Cardiac muscle cell (in vitro differentiated cells and primary cell): ENCODE results near the gene ANKRD42. TPM values are rescaled to one million over a fixed set of nuclear protein-coding genes. Genes with fewer than 3 reads are reported as not detected.

ENCODE experiments used
- DNase-seq, 2 donors: peaks; one replicate each; pipeline versions ENCODE4 v3.0.0 to v3.0.0-alpha.2; 2010 to 2017; ENCODE audit warnings: low read depth in 1 of 2, low spot score in 1 of 2
- H3K27ac ChIP-seq: fragments of 200-600 bp; sonication (generic); 2 replicates; pipeline ENCODE4 v1.5.1; 2016
- H3K27me3 ChIP-seq: fragments of 200-600 bp; sonication (generic); 2 replicates; pipeline ENCODE4 v1.6.0; 2016; ENCODE audit warnings: control low read depth
- H3K36me3 ChIP-seq: fragments of 200-600 bp; sonication (generic); 2 replicates; pipeline ENCODE4 v1.5.1; 2016; ENCODE audit warnings: control low read depth
- H3K4me1 ChIP-seq: fragments of 200-600 bp; sonication (generic); 2 replicates; pipeline ENCODE4 v1.8.1; 2017; ENCODE audit warnings: low read depth, mild to moderate bottlenecking, mixed run types
- H3K4me3 ChIP-seq: fragments of 200-600 bp; sonication (generic); 2 replicates; pipeline ENCODE4 v1.5.1; 2016; ENCODE audit warnings: mild to moderate bottlenecking
- H3K9me3 ChIP-seq: fragments of 200-600 bp; sonication (generic); 2 replicates; pipeline ENCODE4 v1.5.1; 2017; ENCODE audit warnings: low read depth, mild to moderate bottlenecking, control low read depth
- CTCF ChIP-seq: IDR thresholded peaks from 2 replicates; pipeline ENCODE4 v1.5.1; 2012; ENCODE audit warnings: low read depth, mild to moderate bottlenecking, low read length
- polyA plus RNA-seq: library from polyadenylated mRNA; unstranded; fragments of >200 nt; fragmentation: Nextera tagmentation; extraction: Ambion mirVana; gene quantifications from 2 replicates; pipeline ENCODE4 v1.2.1, GENCODE V29; 2016
- total RNA-seq: library from RNA; depleted of rRNA; stranded (reverse); fragments of >200 nt; gene quantifications from 2 replicates; pipeline ENCODE4 v1.2.3, GENCODE V29; 2016

The ANKRD42 gene
- total and polyA plus RNA-seq, 2 experiments from 2014 or later = 6.8 to 8.6 TPM

- no peak for DNase-seq
- Histone ChIP-seq H3K9me3 (no peaks in the 10 kb centered on the region), H3K27me3 (no peaks in the 10 kb centered on the region), H3K36me3 (peaks cover 60% of the 10 kb centered on the region), H3K4me3 (no peak overlapping the region), H3K4me1 (peaks cover 18% of the 10 kb centered on the region), H3K27ac (no peak overlapping the region)
- no peak for TF ChIP-seq CTCF
These were observed 27.2 kb upstream of the ANKRD42 start for GRCh38 chr11:83166193-83166866.

GRCh38 chr11:83168756-83169155 is 24.8 kb upstream of the ANKRD42 start:
- H3K36me3 ChIP-seq = peaks cover 77% of the 10 kb centered on the region
- no peak for DNase-seq
- no peak overlapping the region for H3K27ac ChIP-seq
- H3K9me3 ChIP-seq = no peaks in the 10 kb centered on the region
- no peak for TF ChIP-seq CTCF
- peaks cover 19% of the 10 kb centered on the region for H3K4me1 ChIP-seq
- no peaks in the 10 kb centered on the region for H3K27me3 ChIP-seq
- H3K4me3 ChIP-seq = no peak overlapping the region

- Histone ChIP-seq H3K27me3 (no peaks in the 10 kb centered on the region), H3K9me3 (no peaks in the 10 kb centered on the region), H3K4me1 (peaks cover 19% of the 10 kb centered on the region), H3K36me3 (peaks cover 64% of the 10 kb centered on the region), H3K4me3 (no peak overlapping the region), H3K27ac (no peak overlapping the region)
- DNase-seq = no peak
- TF ChIP-seq CTCF = no peak
These were observed 22.6 kb upstream of the ANKRD42 start for GRCh38 chr11:83170865-83171264.

GRCh38 chr11:83172551-83172950 is 21.0 kb upstream of the ANKRD42 start:
- Histone ChIP-seq H3K4me3 (no peak overlapping the region), H3K9me3 (no peaks in the 10 kb centered on the region), H3K27me3 (no peaks in the 10 kb centered on the region), H3K27ac (no peak overlapping the region), H3K36me3 (peaks cover 61% of the 10 kb centered on the region), H3K4me1 (peaks cover 19% of the 10 kb centered on the region)
- no peak for TF ChIP-seq CTCF
- DNase-seq = no peak

- Histone ChIP-seq H3K27me3 (no peaks in the 10 kb centered on the region), H3K36me3 (peaks cover 61% of the 10 kb centered on the region), H3K9me3 (no peaks in the 10 kb centered on the region), H3K4me1 (peaks cover 19% of the 10 kb centered on the region), H3K27ac (no peak overlapping the region), H3K4me3 (no peak overlapping the region)
- no peak for DNase-seq
- TF ChIP-seq CTCF = no peak
These were observed 19.5 kb upstream of the ANKRD42 start for GRCh38 chr11:83174008-83174407.
